A549 (cell line): ENCODE data around the gene SLC45A3. TPM values are rescaled to one million over a fixed set of nuclear protein-coding genes. Genes with fewer than 3 reads are reported as not detected.

ENCODE experiments used
- ATAC-seq, 2 experiments: fragments of 200-7000 bp in 1 of 2; fragments of >200 bp in 1 of 2; cut with Nextera tagmentation in 1 of 2; cut with Tn5 transposase in 1 of 2; 3 replicates each; pipeline versions ENCODE4 v1.8.0 to v1.9.1; 2018 to 2020; ENCODE audit warnings: mild to moderate bottlenecking in 1 of 2, moderate library complexity in 1 of 2
- CTCF ChIA-PET: fragments of 300-600 bp; sonication (Branson Sonifier 250); formaldehyde crosslinking; extraction: SDS; loops from one replicate; lab custom pipeline; 2021; ENCODE audit warnings: antibody characterized with exemption, inconsistent platforms; lab: Yijun Ruan, JAX
- POLR2A ChIA-PET: fragments of 350-600 bp; formaldehyde crosslinking; extraction: SDS; loops from one replicate; lab custom pipeline; 2021; ENCODE audit warnings: antibody characterized with exemption, inconsistent platforms; lab: Yijun Ruan, JAX
- DNase-seq, 2 experiments: peaks; one replicate each; pipeline versions ENCODE4 v3.0.0 to v3.0.0-alpha.2; 2011 to 2016; ENCODE audit warnings: low read depth in 1 of 2, low spot score in 1 of 2
- FAIRE-seq: peaks from 2 replicates; lab custom pipeline; 2011; peaks lifted over from hg19 to GRCh38; lab: Jason Lieb, UNC
- H3K27ac ChIP-seq, 2 experiments: fragments of >200 bp; sonication (Bioruptor Twin); formaldehyde crosslinking; 3 replicates each; pipeline ENCODE4 v1.5.1; 2016 to 2017
- H3K4me1 ChIP-seq: fragments of >200 bp; sonication (Bioruptor Twin); formaldehyde crosslinking; 3 replicates; pipeline ENCODE4 v1.6.1; 2016
- H3K4me2 ChIP-seq: fragments of >200 bp; sonication (Bioruptor Twin); formaldehyde crosslinking; 3 replicates; pipeline ENCODE4 v1.6.1; 2016
- H3K4me3 ChIP-seq: fragments of >200 bp; sonication (Bioruptor Twin); formaldehyde crosslinking; 3 replicates; pipeline ENCODE4 v1.5.1; 2016
- H3K9me3 ChIP-seq: fragments of >200 bp; sonication (Bioruptor Twin); formaldehyde crosslinking; 3 replicates; pipeline ENCODE4 v1.6.1; 2016
- BHLHE40 ChIP-seq: IDR thresholded peaks from 2 replicates; pipeline ENCODE4 v1.6.1; 2012; ENCODE audit warnings: low read depth, low read length, inconsistent platforms
- CBX8 ChIP-seq: fragments of 200-600 bp; sonication (generic); IDR thresholded peaks from 2 replicates; pipeline ENCODE4 v1.6.1; 2016
- CEBPB ChIP-seq, 2 experiments: fragments of >200 bp in 1 of 2; sonication (Bioruptor Twin) in 1 of 2; formaldehyde crosslinking in 1 of 2; IDR thresholded peaks; 2 replicates each; pipeline ENCODE4 v1.6.1; 2012 to 2016
- CHD2 ChIP-seq: fragments of 150-350 bp; IDR thresholded peaks from 2 replicates; pipeline ENCODE4 v1.6.1; 2014; ENCODE audit warnings: low read length; ENCODE audit not compliant: partially characterized antibody
- CHD4 ChIP-seq: fragments of 200-600 bp; sonication (generic); IDR thresholded peaks from 2 replicates; pipeline ENCODE4 v1.6.1; 2016; ENCODE audit warnings: antibody characterized with exemption, mild to moderate bottlenecking, borderline replicate concordance
- EHF ChIP-seq: fragments of 250-450 bp; sonication (Bioruptor Pico); IDR thresholded peaks from 2 replicates; pipeline ENCODE4 v1.5.0; 2020; ENCODE audit warnings: mild to moderate bottlenecking
- ESRRA ChIP-seq: fragments of 150-350 bp; IDR thresholded peaks from 2 replicates; pipeline ENCODE4 v1.6.1; 2014; ENCODE audit warnings: mild to moderate bottlenecking, low read length, borderline replicate concordance
- FOSL2 ChIP-seq, 2 experiments: fragments of 450-650 bp in 1 of 2; fragments of >200 bp in 1 of 2; sonication (Bioruptor Twin) in 1 of 2; formaldehyde crosslinking; IDR thresholded peaks; 2 replicates each; pipeline versions ENCODE4 v1.5.0 to v1.6.1; 2016 to 2020; ENCODE audit warnings: mild to moderate bottlenecking in 1 of 2, moderate library complexity in 1 of 2
- HOXA7 ChIP-seq: fragments of 250-450 bp; sonication (Bioruptor Pico); IDR thresholded peaks from 2 replicates; pipeline ENCODE4 v1.5.0; 2020; ENCODE audit warnings: mild to moderate bottlenecking, moderate library complexity
- JUNB ChIP-seq: fragments of >200 bp; sonication (Bioruptor Twin); formaldehyde crosslinking; IDR thresholded peaks from 2 replicates; pipeline ENCODE4 v1.6.1; 2016
- KDM1A ChIP-seq: fragments of 200-600 bp; sonication (generic); IDR thresholded peaks from 2 replicates; pipeline ENCODE4 v1.6.1; 2016; ENCODE audit warnings: low read depth, mild to moderate bottlenecking
- KDM5A ChIP-seq: fragments of 200-600 bp; sonication (generic); IDR thresholded peaks from 2 replicates; pipeline ENCODE4 v1.6.1; 2016; ENCODE audit warnings: antibody characterized with exemption, mild to moderate bottlenecking
- MAFK ChIP-seq: fragments of 450-650 bp; IDR thresholded peaks from 2 replicates; pipeline ENCODE4 v1.6.1; 2014; ENCODE audit not compliant: partially characterized antibody
- NPAS2 ChIP-seq: fragments of 250-450 bp; sonication (Bioruptor Pico); IDR thresholded peaks from 2 replicates; pipeline ENCODE4 v1.8.0; 2022; ENCODE audit warnings: mild to moderate bottlenecking, moderate library complexity, borderline replicate concordance
- POLR2A ChIP-seq: IDR thresholded peaks from 2 replicates; pipeline ENCODE4 v1.6.1; 2012; ENCODE audit warnings: mild to moderate bottlenecking, low read length
- RAD21 ChIP-seq, 2 experiments: fragments of >200 bp in 1 of 2; sonication (Bioruptor Twin) in 1 of 2; formaldehyde crosslinking in 1 of 2; IDR thresholded peaks in 1 of 2; conservative IDR thresholded peaks in 1 of 2; 2 replicates in 1 of 2; 3 replicates in 1 of 2; pipeline ENCODE4 v1.6.1; 2012 to 2018; ENCODE audit warnings: inconsistent platforms in 1 of 2
- RCOR1 ChIP-seq: fragments of 150-350 bp; IDR thresholded peaks from 2 replicates; pipeline ENCODE4 v1.6.1; 2014; ENCODE audit warnings: antibody characterized with exemption, low read length, low read depth
- RFX5 ChIP-seq: fragments of 450-650 bp; IDR thresholded peaks from 2 replicates; pipeline ENCODE4 v1.7.1; 2014; ENCODE audit warnings: antibody characterized with exemption, mild to moderate bottlenecking, moderate library complexity
- RNF2 ChIP-seq: fragments of 200-600 bp; sonication (generic); IDR thresholded peaks from 2 replicates; pipeline ENCODE4 v1.6.1; 2016; ENCODE audit warnings: low read depth, mild to moderate bottlenecking, antibody characterized with exemption, moderate library complexity, borderline replicate concordance
- TP53 ChIP-seq: fragments of 250-450 bp; sonication (Bioruptor Pico); IDR thresholded peaks from 2 replicates; pipeline ENCODE4 v1.5.0; 2021; ENCODE audit warnings: mild to moderate bottlenecking, moderate library complexity
- ZC3H11A ChIP-seq: fragments of 450-650 bp; IDR thresholded peaks from 2 replicates; pipeline ENCODE4 v1.6.1; 2014; ENCODE audit warnings: antibody characterized with exemption, mild to moderate bottlenecking
- ZFP36 ChIP-seq: fragments of 450-650 bp; IDR thresholded peaks from 2 replicates; pipeline ENCODE4 v1.6.1; 2014; ENCODE audit warnings: borderline replicate concordance; ENCODE audit not compliant: partially characterized antibody
- ZNF302 ChIP-seq: fragments of 250-450 bp; sonication (Bioruptor Pico); IDR thresholded peaks from 2 replicates; pipeline ENCODE4 v1.9.0; 2021; ENCODE audit warnings: inconsistent platforms, mild to moderate bottlenecking, moderate library complexity
- WGBS: methylation state at CpG from one replicate; pipeline ENCODE4 v1.1.6; 2017; ENCODE audit errors: missing lambda C conversion rate; 5-methylcytosine and 5-hydroxymethylcytosine counted together
- polyA plus RNA-seq, 4 experiments: library from polyadenylated mRNA; depleted of rRNA in 3 of 4; stranded (reverse); fragments of >200 nt; fragmentation: RNase III in 1 of 4; extraction: RNeasy Plus Mini Kit Qiagen cat#74134 plus additional on column Dnase treatment in 1 of 4; gene quantifications; 2 replicates in 3 of 4; 3 replicates in 1 of 4; pipeline ENCODE4 v1.2.3, GENCODE V29; 2011 to 2017
- TF ChIP-seq, protein P1 (sequence below): IDR thresholded peaks from 2 replicates; pipeline ENCODE4 v1.6.1; 2012; ENCODE audit warnings: low read depth, borderline replicate concordance
- TF ChIP-seq, protein P2 (sequence below): fragments of 250-450 bp; sonication (Bioruptor Pico); IDR thresholded peaks from 2 replicates; pipeline ENCODE4 v1.5.0; 2020; ENCODE audit warnings: low read depth, mild to moderate bottlenecking, moderate library complexity
- TF ChIP-seq, protein P3 (sequence below): IDR thresholded peaks from 2 replicates; pipeline ENCODE4 v1.6.1; 2012
- TF ChIP-seq, protein P4 (sequence below): fragments of >200 bp; sonication (Bioruptor Twin); formaldehyde crosslinking; IDR thresholded peaks from 3 replicates; pipeline ENCODE4 v1.6.1; 2016

Gene SLC45A3
- polyA plus RNA-seq, 2 of the 4 experiments (the other 2 are of a cell fraction), result 2.8 to 3.4 TPM

DNA sequence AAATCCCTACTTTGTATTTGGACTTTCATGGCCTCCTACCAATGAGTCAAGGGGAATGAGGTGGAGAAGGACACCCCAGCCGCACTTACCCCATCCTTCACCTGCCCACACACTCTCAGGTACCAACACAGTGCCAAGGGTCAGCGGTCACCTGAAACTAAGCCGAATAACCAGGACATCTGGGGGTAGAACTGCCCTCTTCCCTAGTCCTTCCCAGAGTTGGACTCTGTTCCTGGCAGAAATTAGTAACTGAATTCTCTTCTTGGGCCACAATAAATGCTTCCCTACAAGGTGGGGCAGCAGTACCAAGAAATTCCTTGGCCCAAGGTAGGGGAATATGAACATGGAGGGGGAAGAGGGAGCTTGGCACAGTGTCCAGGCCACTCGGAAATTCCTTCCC is 7.3 kb downstream of the SLC45A3 start:
- TF ChIP-seq, protein P1, sequence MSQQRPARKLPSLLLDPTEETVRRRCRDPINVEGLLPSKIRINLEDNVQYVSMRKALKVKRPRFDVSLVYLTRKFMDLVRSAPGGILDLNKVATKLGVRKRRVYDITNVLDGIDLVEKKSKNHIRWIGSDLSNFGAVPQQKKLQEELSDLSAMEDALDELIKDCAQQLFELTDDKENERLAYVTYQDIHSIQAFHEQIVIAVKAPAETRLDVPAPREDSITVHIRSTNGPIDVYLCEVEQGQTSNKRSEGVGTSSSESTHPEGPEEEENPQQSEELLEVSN, result no peak
- TF ChIP-seq TP53 (CRISPR knock-in tag) (no peak), CEBPB (IDR thresholded peaks at IDR 0.05) (no peak), CBX8 (no peak), RNF2 (no peak), CHD2 (no peak), ZNF302 (CRISPR knock-in tag) (no peak), ESRRA (no peak), POLR2A (no peak), FOSL2 (IDR thresholded peaks at IDR 0.05) (no peak), FOSL2 (CRISPR knock-in tag; IDR thresholded peaks at IDR 0.05) (no peak), KDM1A (no peak)
- H3K4me1 ChIP-seq, result peaks cover 14% of the 10 kb centered on the region; the same call in 2 of the 3 replicates
- ChIA-PET POLR2A (no interaction called here), CTCF (interaction anchor here (1.1 to 13.2 kb wide), 2 partner anchors 15 to 81 kb away, joined by 4 to 117 read pairs; no protein-coding TSS in a partner anchor)
- no peak for FAIRE-seq
- no peak overlapping the region for H3K4me3 ChIP-seq
- no peaks in the 10 kb centered on the region for H3K9me3 ChIP-seq
- no peak for ATAC-seq
- no peak overlapping the region for H3K27ac ChIP-seq
- H3K4me2 ChIP-seq, result no peak overlapping the region
- 76% methylated on average over 4 of the region's 4 CpGs for whole genome bisulfite sequencing
- no peak for DNase-seq

DNA sequence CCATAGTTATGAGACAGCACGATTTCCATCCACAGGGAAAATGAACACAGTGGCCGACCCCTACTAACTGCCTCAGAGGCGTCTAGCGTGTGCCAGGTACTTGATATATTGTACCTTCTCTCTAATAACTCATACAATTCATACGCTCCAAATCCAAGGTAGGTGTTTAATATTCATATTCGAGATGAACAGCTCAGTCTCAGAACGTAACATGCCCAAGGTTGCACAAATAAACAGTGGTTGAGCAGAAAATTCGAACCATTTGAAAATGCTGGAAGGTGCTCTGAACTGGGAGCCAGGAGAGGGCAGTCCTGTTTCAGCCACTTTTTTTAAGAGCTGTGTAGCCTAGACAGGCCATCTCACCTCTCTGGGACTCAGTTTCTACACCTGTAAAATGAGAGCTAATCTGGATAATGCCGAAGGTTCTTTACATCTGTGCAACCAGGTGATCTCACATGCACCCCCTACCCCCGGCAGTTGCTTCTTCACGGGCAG is 7.9 kb downstream of the SLC45A3 start:
- ChIA-PET CTCF (interaction anchor here (1.1 to 13.2 kb wide), 2 partner anchors 15 to 81 kb away, joined by 4 to 117 read pairs; no protein-coding TSS in a partner anchor), POLR2A (no interaction called here)
- Histone ChIP-seq H3K4me3 (no peak overlapping the region), H3K9me3 (no peaks in the 10 kb centered on the region), H3K4me1 (peaks cover 14% of the 10 kb centered on the region; the same call in 2 of the 3 replicates), H3K4me2 (no peak overlapping the region), H3K27ac (no peak overlapping the region)
- TF ChIP-seq RAD21 (conservative IDR thresholded peaks at IDR 0.05 in 1 of 2, IDR thresholded peaks at IDR 0.05 in 1 of 2) (no peak), EHF (CRISPR knock-in tag) (no peak), NPAS2 (CRISPR knock-in tag) (no peak), JUNB (no peak), RCOR1 (no peak), ZFP36 (no peak), FOSL2 (IDR thresholded peaks at IDR 0.05) (no peak), FOSL2 (CRISPR knock-in tag; IDR thresholded peaks at IDR 0.05) (no peak), CHD4 (no peak), CHD2 (no peak), HOXA7 (CRISPR knock-in tag) (no peak), KDM5A (no peak), ZNF302 (CRISPR knock-in tag) (no peak), BHLHE40 (no peak), RFX5 (no peak), ZC3H11A (no peak), MAFK (no peak)
- TF ChIP-seq, protein P2, sequence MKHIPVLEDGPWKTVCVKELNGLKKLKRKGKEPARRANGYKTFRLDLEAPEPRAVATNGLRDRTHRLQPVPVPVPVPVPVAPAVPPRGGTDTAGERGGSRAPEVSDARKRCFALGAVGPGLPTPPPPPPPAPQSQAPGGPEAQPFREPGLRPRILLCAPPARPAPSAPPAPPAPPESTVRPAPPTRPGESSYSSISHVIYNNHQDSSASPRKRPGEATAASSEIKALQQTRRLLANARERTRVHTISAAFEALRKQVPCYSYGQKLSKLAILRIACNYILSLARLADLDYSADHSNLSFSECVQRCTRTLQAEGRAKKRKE, result no peak
- TF ChIP-seq, protein P3, sequence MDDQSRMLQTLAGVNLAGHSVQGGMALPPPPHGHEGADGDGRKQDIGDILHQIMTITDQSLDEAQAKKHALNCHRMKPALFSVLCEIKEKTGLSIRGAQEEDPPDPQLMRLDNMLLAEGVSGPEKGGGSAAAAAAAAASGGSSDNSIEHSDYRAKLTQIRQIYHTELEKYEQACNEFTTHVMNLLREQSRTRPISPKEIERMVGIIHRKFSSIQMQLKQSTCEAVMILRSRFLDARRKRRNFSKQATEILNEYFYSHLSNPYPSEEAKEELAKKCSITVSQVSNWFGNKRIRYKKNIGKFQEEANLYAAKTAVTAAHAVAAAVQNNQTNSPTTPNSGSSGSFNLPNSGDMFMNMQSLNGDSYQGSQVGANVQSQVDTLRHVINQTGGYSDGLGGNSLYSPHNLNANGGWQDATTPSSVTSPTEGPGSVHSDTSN, result no peak
- TF ChIP-seq, protein P4, sequence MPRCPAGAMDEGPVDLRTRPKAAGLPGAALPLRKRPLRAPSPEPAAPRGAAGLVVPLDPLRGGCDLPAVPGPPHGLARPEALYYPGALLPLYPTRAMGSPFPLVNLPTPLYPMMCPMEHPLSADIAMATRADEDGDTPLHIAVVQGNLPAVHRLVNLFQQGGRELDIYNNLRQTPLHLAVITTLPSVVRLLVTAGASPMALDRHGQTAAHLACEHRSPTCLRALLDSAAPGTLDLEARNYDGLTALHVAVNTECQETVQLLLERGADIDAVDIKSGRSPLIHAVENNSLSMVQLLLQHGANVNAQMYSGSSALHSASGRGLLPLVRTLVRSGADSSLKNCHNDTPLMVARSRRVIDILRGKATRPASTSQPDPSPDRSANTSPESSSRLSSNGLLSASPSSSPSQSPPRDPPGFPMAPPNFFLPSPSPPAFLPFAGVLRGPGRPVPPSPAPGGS, result no peak
- ATAC-seq (0 out of 6 replicates have a peak, but pooled peaks of 1 of the 2 experiments have one; percentile 12), FAIRE-seq (no peak), DNase-seq (no peak)
- 80% methylated on average over 11 of the region's 11 CpGs for WGBS
